CD14-positive monocyte (primary cell): ENCODE results near the gene GPC5. TPM values are rescaled to one million over a fixed set of nuclear protein-coding genes. Genes with fewer than 3 reads are reported as not detected.

Experiments
- DNase-seq, 3 donors: peaks; one replicate each; pipeline ENCODE4 v3.0.0-alpha.2; 2011 to 2022
- H2AFZ ChIP-seq: 2 replicates; pipeline ENCODE4 v1.6.0; 2012; ENCODE audit warnings: mild to moderate bottlenecking, low read depth, low read length, inconsistent platforms; ENCODE audit not compliant: insufficient read depth, poor library complexity, severe bottlenecking
- H3K27ac ChIP-seq, 2 donors: 1 replicate in 1 of 2; 2 replicates in 1 of 2; pipeline ENCODE4 v1.5.1; 2012 to 2013; ENCODE audit warnings: low read length in 2 of 2, control low read depth in 1 of 2, inconsistent platforms in 1 of 2, low read depth in 1 of 2, mild to moderate bottlenecking in 1 of 2
- H3K27me3 ChIP-seq, 2 donors: one replicate each; pipeline versions ENCODE4 v1.6.0 to v1.6.1; 2011 to 2013; ENCODE audit warnings: low read length in 2 of 2; ENCODE audit not compliant: control insufficient read depth in 2 of 2, insufficient read depth in 2 of 2
- H3K36me3 ChIP-seq, 2 donors: replicated peaks in 1 of 2; 1 replicate in 1 of 2; 2 replicates in 1 of 2; pipeline versions ENCODE4 v1.5.1 to v1.6.1; 2012 to 2013; ENCODE audit warnings: low read length in 2 of 2, control low read depth in 1 of 2, inconsistent platforms in 1 of 2, mild to moderate bottlenecking in 1 of 2; ENCODE audit not compliant: insufficient read depth in 2 of 2, control insufficient read depth in 1 of 2
- H3K4me1 ChIP-seq, 2 donors: 1 replicate in 1 of 2; 2 replicates in 1 of 2; pipeline versions ENCODE4 v1.5.1 to v1.6.1; 2012 to 2013; ENCODE audit warnings: low read length in 2 of 2, control low read depth in 1 of 2, inconsistent platforms in 1 of 2, mild to moderate bottlenecking in 1 of 2, moderate library complexity in 1 of 2; ENCODE audit not compliant: insufficient read depth in 2 of 2, control insufficient read depth in 1 of 2
- H3K4me2 ChIP-seq: replicated peaks from 2 replicates; pipeline ENCODE3; 2012; ENCODE audit warnings: low read length, moderate library complexity, mild to moderate bottlenecking; ENCODE audit not compliant: poor library complexity, severe bottlenecking; ENCODE audit errors: extremely low read depth
- H3K4me3 ChIP-seq, 3 experiments: fragments of 200-600 bp in 1 of 3; sonication (generic) in 1 of 3; replicated peaks in 1 of 3; 1 replicate in 2 of 3; 2 replicates in 1 of 3; pipeline ENCODE4 v1.5.1; 2011 to 2013; ENCODE audit warnings: low read length in 3 of 3, mild to moderate bottlenecking in 3 of 3, control low read depth in 2 of 3, low read depth in 2 of 3, inconsistent platforms in 1 of 3, moderate library complexity in 1 of 3
- H3K79me2 ChIP-seq: 2 replicates; pipeline ENCODE4 v1.6.0; 2012; ENCODE audit warnings: mild to moderate bottlenecking, control low read depth, inconsistent platforms, low read length, moderate library complexity; ENCODE audit not compliant: insufficient read depth
- H3K9ac ChIP-seq: 2 replicates; pipeline ENCODE4 v1.6.0; 2017; ENCODE audit warnings: low read length, mild to moderate bottlenecking; ENCODE audit not compliant: insufficient read depth, poor library complexity, severe bottlenecking
- H3K9me3 ChIP-seq, 2 donors: replicated peaks in 1 of 2; 1 replicate in 1 of 2; 2 replicates in 1 of 2; pipeline versions ENCODE4 v1.5.1 to v1.6.1; 2012 to 2013; ENCODE audit warnings: low read length in 2 of 2, control low read depth in 1 of 2; ENCODE audit not compliant: control insufficient read depth in 1 of 2, insufficient read depth in 1 of 2
- H4K20me1 ChIP-seq: 2 replicates; pipeline ENCODE4 v1.6.0; 2012; ENCODE audit warnings: mild to moderate bottlenecking, low read length, control low read depth, moderate library complexity; ENCODE audit not compliant: insufficient read depth
- H3K27ac Mint-ChIP-seq, 7 donors: one replicate each; pipeline ENCODE4 v1.8.0; 2020; ENCODE audit warnings: mild to moderate bottlenecking in 7 of 7, mixed read lengths in 7 of 7, moderate library complexity in 6 of 7, inconsistent platforms in 2 of 7
- H3K27me3 Mint-ChIP-seq, 3 donors: one replicate each; pipeline ENCODE4 v1.8.0; 2021 to 2022; ENCODE audit warnings: low read depth in 3 of 3, mild to moderate bottlenecking in 3 of 3, mixed read lengths in 3 of 3, moderate library complexity in 3 of 3, inconsistent platforms in 1 of 3
- H3K36me3 Mint-ChIP-seq, 2 donors: one replicate each; pipeline ENCODE4 v1.8.0; 2020; ENCODE audit warnings: mixed read lengths in 2 of 2, inconsistent platforms in 1 of 2, mild to moderate bottlenecking in 1 of 2
- H3K4me1 Mint-ChIP-seq: one replicate; pipeline ENCODE4 v1.8.0; 2020; ENCODE audit warnings: mild to moderate bottlenecking, mixed read lengths
- H3K4me3 Mint-ChIP-seq, 2 donors: one replicate each; pipeline ENCODE4 v1.8.0; 2020; ENCODE audit warnings: mild to moderate bottlenecking in 2 of 2, mixed read lengths in 2 of 2, moderate library complexity in 1 of 2
- H3K9me3 Mint-ChIP-seq, 7 donors: one replicate each; pipeline ENCODE4 v1.8.0; 2020 to 2022; ENCODE audit warnings: mixed read lengths in 7 of 7, mild to moderate bottlenecking in 6 of 7, moderate library complexity in 6 of 7, inconsistent platforms in 2 of 7
- WGBS: methylation state at CpG from one replicate; pipeline ENCODE4 v1.1.5; 2013; ENCODE audit warnings: missing lambda C conversion rate; ENCODE audit not compliant: insufficient coverage; 5-methylcytosine and 5-hydroxymethylcytosine counted together
- intact Hi-C, 2 donors: fragments of 100-400 bp; cut with micrococcal nuclease; formaldehyde crosslinking; loops; one replicate each; pipeline versions ENCODE4 v1.15.0 to v1.15.1; 2023
- polyA plus RNA-seq, 3 donors: library from polyadenylated mRNA; depleted of rRNA in 1 of 3; unstranded in 2 of 3; stranded (reverse) in 1 of 3; fragments of 300-500 nt in 2 of 3; fragments of >200 nt in 1 of 3; fragmentation: Illumina TruSeq in 2 of 3; gene quantifications; 1 replicate in 2 of 3; 2 replicates in 1 of 3; pipeline ENCODE4 v1.2.3, GENCODE V29; 2012 to 2021
- TF ChIP-seq, protein P1 (sequence below): fragments of 200-600 bp; IDR thresholded peaks from one replicate; pipeline ENCODE4 v1.8.0; 2022; ENCODE audit warnings: antibody characterized with exemption, mild to moderate bottlenecking

Gene GPC5
- polyA plus RNA-seq, 3 donors, result not detected

DNA sequence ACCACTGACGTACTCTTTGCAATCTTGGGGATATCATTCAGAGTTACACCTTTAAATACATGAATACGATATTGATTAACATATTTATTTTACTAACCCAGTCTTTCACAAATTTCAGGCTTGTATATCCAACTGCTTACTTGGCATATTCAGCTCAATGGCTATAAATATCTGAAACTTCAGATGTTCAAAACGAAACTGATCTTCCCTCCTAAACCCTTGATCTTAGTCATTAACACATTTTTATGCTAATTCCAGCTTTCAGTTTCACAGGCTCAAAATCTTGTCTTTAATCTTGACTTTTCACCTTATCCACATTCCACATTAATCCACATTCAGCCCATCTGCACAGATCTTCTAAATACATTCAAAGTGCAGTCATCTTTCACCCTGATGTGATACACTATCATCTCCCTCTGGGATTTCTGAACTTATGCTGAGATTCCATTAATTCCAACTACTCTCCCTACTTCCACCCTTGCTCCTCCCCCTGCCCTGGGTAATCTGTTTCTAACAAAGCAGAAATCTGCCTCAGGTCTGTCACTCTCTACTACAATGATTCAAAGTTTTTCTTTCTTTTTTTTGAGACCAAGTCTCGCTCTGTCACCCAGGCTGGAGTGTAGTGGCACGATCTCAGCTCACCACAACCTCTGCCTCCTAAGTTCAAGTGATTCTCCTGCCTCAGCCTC, 387.2 kb downstream of the GPC5 start:
- 81% methylated on average over 4 of the region's 5 CpGs for WGBS
- H3K79me2 ChIP-seq, result no peaks in the 10 kb centered on the region
- H3K4me1 ChIP-seq, result no peaks in the 10 kb centered on the region
- TF ChIP-seq, protein P1, sequence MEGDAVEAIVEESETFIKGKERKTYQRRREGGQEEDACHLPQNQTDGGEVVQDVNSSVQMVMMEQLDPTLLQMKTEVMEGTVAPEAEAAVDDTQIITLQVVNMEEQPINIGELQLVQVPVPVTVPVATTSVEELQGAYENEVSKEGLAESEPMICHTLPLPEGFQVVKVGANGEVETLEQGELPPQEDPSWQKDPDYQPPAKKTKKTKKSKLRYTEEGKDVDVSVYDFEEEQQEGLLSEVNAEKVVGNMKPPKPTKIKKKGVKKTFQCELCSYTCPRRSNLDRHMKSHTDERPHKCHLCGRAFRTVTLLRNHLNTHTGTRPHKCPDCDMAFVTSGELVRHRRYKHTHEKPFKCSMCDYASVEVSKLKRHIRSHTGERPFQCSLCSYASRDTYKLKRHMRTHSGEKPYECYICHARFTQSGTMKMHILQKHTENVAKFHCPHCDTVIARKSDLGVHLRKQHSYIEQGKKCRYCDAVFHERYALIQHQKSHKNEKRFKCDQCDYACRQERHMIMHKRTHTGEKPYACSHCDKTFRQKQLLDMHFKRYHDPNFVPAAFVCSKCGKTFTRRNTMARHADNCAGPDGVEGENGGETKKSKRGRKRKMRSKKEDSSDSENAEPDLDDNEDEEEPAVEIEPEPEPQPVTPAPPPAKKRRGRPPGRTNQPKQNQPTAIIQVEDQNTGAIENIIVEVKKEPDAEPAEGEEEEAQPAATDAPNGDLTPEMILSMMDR, result no peak
- Mint-ChIP-seq H3K4me3 (no peak overlapping the region), H3K4me1 (no peaks in the 10 kb centered on the region), H3K27me3 (no peaks in the 10 kb centered on the region), H3K27ac (no peak overlapping the region), H3K9me3 (peaks cover 0 to 4% (median 2%) of the 10 kb centered on the region in 7 donors), H3K36me3 (no peaks in the 10 kb centered on the region)
- H2AFZ ChIP-seq, result no peak overlapping the region
- no peaks in the 10 kb centered on the region for H4K20me1 ChIP-seq
- no peaks in the 10 kb centered on the region for H3K9me3 ChIP-seq
- H3K27ac ChIP-seq, result no peak overlapping the region
- intact Hi-C loops, result no loop called here
- H3K9ac ChIP-seq, result no peak overlapping the region
- H3K4me2 ChIP-seq, result no peak overlapping the region
- no peak overlapping the region for H3K4me3 ChIP-seq
- no peaks in the 10 kb centered on the region for H3K27me3 ChIP-seq
- DNase-seq, result no peak
- no peaks in the 10 kb centered on the region for H3K36me3 ChIP-seq

DNA sequence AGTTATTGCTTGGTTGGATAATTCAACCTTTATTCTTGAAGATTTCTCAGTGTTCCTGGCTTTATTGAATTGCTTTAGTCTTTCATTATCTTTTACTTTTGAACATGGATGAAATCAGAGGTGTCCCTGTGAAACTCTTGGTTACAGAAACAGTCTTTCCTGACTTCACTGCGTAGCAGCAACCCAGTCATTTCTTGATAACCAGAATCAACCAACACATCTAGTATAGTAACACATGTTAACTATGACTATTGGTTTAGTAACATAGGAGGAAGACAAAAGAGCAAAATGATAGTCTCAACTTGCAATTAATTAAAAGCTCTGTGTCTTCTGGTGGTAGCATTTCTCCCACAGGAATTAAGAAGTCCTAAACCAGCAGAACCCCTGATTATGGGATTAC, 393.6 kb downstream of the GPC5 start:
- no peaks in the 10 kb centered on the region for H3K27me3 ChIP-seq
- no peak overlapping the region for H3K9ac ChIP-seq
- H3K27ac Mint-ChIP-seq, result no peak overlapping the region
- H4K20me1 ChIP-seq, result no peaks in the 10 kb centered on the region
- H3K79me2 ChIP-seq, result no peaks in the 10 kb centered on the region
- no peak overlapping the region for H3K4me3 Mint-ChIP-seq
- no peak overlapping the region for H3K4me3 ChIP-seq
- no peaks in the 10 kb centered on the region for H3K4me1 Mint-ChIP-seq
- no peaks in the 10 kb centered on the region for H3K4me1 ChIP-seq
- intact Hi-C loops, result no loop called here
- H3K9me3 Mint-ChIP-seq, result peaks cover 0 to 9% (median 2%) of the 10 kb centered on the region in 7 donors
- H3K4me2 ChIP-seq, result no peak overlapping the region
- H3K9me3 ChIP-seq, result peaks cover 4% of the 10 kb centered on the region in 2 donors
- H3K27me3 Mint-ChIP-seq, result peaks cover 0 to 1% (median 0%) of the 10 kb centered on the region in 3 donors
- WGBS, result no CpG with 5 or more reads among the region's 1 CpG
- no peaks in the 10 kb centered on the region for H3K36me3 Mint-ChIP-seq
- TF ChIP-seq, protein P1, result no peak
- no peak overlapping the region for H3K27ac ChIP-seq
- DNase-seq, result no peak
- no peaks in the 10 kb centered on the region for H3K36me3 ChIP-seq
- no peak overlapping the region for H2AFZ ChIP-seq
